ENCODE data around the gene CPLANE1.

GRCh38 chr5:37120270-37120669 lies 128.9 kb downstream of the CPLANE1 start:
- TF ChIP-seq CTCF (IDR thresholded peaks at IDR 0.05; ENCODE audit: insufficient read depth, low read depth, low read length) (no peak), EZH2 (IDR thresholded peaks at IDR 0.05; ENCODE audit: insufficient read depth, low read length) (no peak)

Measured in astrocyte (in vitro differentiated cells and primary cell).